SK-N-SH treated with all-trans-retinoic acid at 6 μM for 48 hours (cell line): ENCODE results near the gene USP54.
A peak's percentile ranks its signal among the peaks of the same experiment; 100 is the strongest.

Experiments used
- ATAC-seq: fragments of 200-7000 bp; cut with Tn5 transposase; 3 replicates; pipeline ENCODE4 v1.9.1; 2020; ENCODE audit warnings: mild to moderate bottlenecking, moderate library complexity
- CSDC2 ChIP-seq: fragments of 250-450 bp; sonication (Bioruptor Pico); IDR thresholded peaks from 2 replicates; pipeline ENCODE4 v1.5.0; 2020; ENCODE audit warnings: mild to moderate bottlenecking, moderate library complexity
- ESRRG ChIP-seq: fragments of 250-450 bp; sonication (Bioruptor Pico); IDR thresholded peaks from 2 replicates; pipeline ENCODE4 v1.6.1; 2021; ENCODE audit warnings: mild to moderate bottlenecking
- ISL1 ChIP-seq: fragments of 250-450 bp; sonication (Bioruptor Pico); IDR thresholded peaks from 2 replicates; pipeline ENCODE4 v2.1.2; 2022; ENCODE audit warnings: mild to moderate bottlenecking, moderate library complexity
- PPARA ChIP-seq: fragments of 250-450 bp; sonication (Bioruptor Pico); IDR thresholded peaks from 2 replicates; pipeline ENCODE4 v1.5.0; 2020; ENCODE audit warnings: mild to moderate bottlenecking, borderline replicate concordance
- RARB ChIP-seq: fragments of 250-450 bp; sonication (Bioruptor Pico); IDR thresholded peaks from 2 replicates; pipeline ENCODE4 v1.8.0; 2021; ENCODE audit warnings: mild to moderate bottlenecking, moderate library complexity
- TCF4 ChIP-seq: fragments of 250-450 bp; sonication (Bioruptor Pico); IDR thresholded peaks from 2 replicates; pipeline ENCODE4 v1.8.0; 2021; ENCODE audit warnings: mild to moderate bottlenecking, moderate library complexity, borderline replicate concordance
- TOX ChIP-seq: fragments of 250-450 bp; sonication (Bioruptor Pico); IDR thresholded peaks from 2 replicates; pipeline ENCODE4 v1.8.0; 2021; ENCODE audit warnings: mild to moderate bottlenecking, moderate library complexity, borderline replicate concordance
- TSHZ2 ChIP-seq: fragments of 250-450 bp; sonication (Bioruptor Pico); IDR thresholded peaks from 2 replicates; pipeline ENCODE4 v1.5.0; 2020; ENCODE audit warnings: mild to moderate bottlenecking, moderate library complexity
- ZC3H10 ChIP-seq: fragments of 250-450 bp; sonication (Bioruptor Pico); IDR thresholded peaks from 2 replicates; pipeline ENCODE4 v1.5.1; 2021; ENCODE audit warnings: mild to moderate bottlenecking, moderate library complexity
- ZFP30 ChIP-seq: fragments of 450-650 bp; formaldehyde crosslinking; IDR thresholded peaks from 2 replicates; pipeline ENCODE4 v1.5.0; 2022; ENCODE audit warnings: mild to moderate bottlenecking, moderate library complexity
- ZNF70 ChIP-seq: fragments of 450-650 bp; formaldehyde crosslinking; IDR thresholded peaks from 2 replicates; pipeline ENCODE4 v1.5.0; 2020; ENCODE audit warnings: mild to moderate bottlenecking, moderate library complexity
- ZNF8 ChIP-seq: fragments of 450-650 bp; formaldehyde crosslinking; IDR thresholded peaks from 2 replicates; pipeline ENCODE4 v1.5.0; 2020; ENCODE audit warnings: mild to moderate bottlenecking, moderate library complexity
- TF ChIP-seq, protein P1 (sequence below): fragments of 250-450 bp; sonication (Bioruptor Pico); IDR thresholded peaks from 2 replicates; pipeline ENCODE4 v1.5.1; 2020; ENCODE audit warnings: low read depth, mild to moderate bottlenecking, moderate library complexity
- TF ChIP-seq, protein P2 (sequence below): fragments of 250-450 bp; sonication (Bioruptor Pico); IDR thresholded peaks from 2 replicates; pipeline ENCODE4 v1.8.0; 2020; ENCODE audit warnings: mild to moderate bottlenecking, moderate library complexity, borderline replicate concordance
- TF ChIP-seq, protein P3 (sequence below): fragments of 250-450 bp; sonication (Bioruptor Pico); IDR thresholded peaks from 2 replicates; pipeline ENCODE4 v1.8.0; 2021; ENCODE audit warnings: low read depth, mild to moderate bottlenecking, moderate library complexity, borderline replicate concordance
- TF ChIP-seq, protein P4 (sequence below): fragments of 250-450 bp; sonication (Bioruptor Pico); IDR thresholded peaks from 2 replicates; pipeline ENCODE4 v1.5.1; 2021; ENCODE audit warnings: mild to moderate bottlenecking, moderate library complexity

Gene USP54

GRCh38 chr10:73590881-73591799, at the start of gene USP54:
Gene USP54 (minus strand): TSS chr10:73591342. CDS start chr10:73575658, 15,684 bp downstream.
- peak; percentile 67 for ATAC-seq
- no peak for TF ChIP-seq ZC3H10 (CRISPR knock-in tag)
- no peak for TF ChIP-seq ZFP30 (CRISPR knock-in tag)
- TF ChIP-seq ZNF70 = no peak
- no peak for TF ChIP-seq RARB (CRISPR knock-in tag)
- TF ChIP-seq, protein P1, sequence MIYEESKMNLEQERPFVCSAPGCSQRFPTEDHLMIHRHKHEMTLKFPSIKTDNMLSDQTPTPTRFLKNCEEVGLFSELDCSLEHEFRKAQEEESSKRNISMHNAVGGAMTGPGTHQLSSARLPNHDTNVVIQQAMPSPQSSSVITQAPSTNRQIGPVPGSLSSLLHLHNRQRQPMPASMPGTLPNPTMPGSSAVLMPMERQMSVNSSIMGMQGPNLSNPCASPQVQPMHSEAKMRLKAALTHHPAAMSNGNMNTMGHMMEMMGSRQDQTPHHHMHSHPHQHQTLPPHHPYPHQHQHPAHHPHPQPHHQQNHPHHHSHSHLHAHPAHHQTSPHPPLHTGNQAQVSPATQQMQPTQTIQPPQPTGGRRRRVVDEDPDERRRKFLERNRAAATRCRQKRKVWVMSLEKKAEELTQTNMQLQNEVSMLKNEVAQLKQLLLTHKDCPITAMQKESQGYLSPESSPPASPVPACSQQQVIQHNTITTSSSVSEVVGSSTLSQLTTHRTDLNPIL (CRISPR knock-in tag) = no peak
- TF ChIP-seq PPARA = no peak
- TF ChIP-seq ESRRG (CRISPR knock-in tag) = no peak
- TF ChIP-seq, protein P2, sequence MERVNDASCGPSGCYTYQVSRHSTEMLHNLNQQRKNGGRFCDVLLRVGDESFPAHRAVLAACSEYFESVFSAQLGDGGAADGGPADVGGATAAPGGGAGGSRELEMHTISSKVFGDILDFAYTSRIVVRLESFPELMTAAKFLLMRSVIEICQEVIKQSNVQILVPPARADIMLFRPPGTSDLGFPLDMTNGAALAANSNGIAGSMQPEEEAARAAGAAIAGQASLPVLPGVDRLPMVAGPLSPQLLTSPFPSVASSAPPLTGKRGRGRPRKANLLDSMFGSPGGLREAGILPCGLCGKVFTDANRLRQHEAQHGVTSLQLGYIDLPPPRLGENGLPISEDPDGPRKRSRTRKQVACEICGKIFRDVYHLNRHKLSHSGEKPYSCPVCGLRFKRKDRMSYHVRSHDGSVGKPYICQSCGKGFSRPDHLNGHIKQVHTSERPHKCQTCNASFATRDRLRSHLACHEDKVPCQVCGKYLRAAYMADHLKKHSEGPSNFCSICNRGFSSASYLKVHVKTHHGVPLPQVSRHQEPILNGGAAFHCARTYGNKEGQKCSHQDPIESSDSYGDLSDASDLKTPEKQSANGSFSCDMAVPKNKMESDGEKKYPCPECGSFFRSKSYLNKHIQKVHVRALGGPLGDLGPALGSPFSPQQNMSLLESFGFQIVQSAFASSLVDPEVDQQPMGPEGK (CRISPR knock-in tag) = no peak
- no peak for TF ChIP-seq ISL1

DNA sequence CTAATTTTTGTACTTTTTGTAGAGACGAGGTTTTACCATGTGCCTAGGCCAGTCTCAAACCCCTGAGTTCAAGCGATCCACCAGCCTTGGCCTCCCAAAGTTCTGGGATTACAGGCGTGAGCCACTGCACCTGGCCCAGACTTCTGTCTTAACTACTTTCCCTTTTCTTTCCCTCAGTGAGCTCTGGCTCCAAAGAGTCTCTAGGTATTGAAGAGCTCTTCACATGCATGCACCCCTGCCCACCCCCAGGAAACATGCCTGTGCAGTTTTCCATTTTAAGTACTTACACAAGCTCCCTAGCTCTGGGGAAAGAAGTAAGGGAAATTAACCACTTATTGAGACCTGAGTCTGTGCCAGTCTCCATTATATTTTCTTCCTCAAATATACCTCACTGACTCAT, 48.1 kb upstream of the USP54 start:
- no peak for TF ChIP-seq TSHZ2 (CRISPR knock-in tag)
- TF ChIP-seq RARB (CRISPR knock-in tag) = no peak
- TF ChIP-seq ZNF70 = no peak
- no peak for TF ChIP-seq TOX
- TF ChIP-seq, protein P3, sequence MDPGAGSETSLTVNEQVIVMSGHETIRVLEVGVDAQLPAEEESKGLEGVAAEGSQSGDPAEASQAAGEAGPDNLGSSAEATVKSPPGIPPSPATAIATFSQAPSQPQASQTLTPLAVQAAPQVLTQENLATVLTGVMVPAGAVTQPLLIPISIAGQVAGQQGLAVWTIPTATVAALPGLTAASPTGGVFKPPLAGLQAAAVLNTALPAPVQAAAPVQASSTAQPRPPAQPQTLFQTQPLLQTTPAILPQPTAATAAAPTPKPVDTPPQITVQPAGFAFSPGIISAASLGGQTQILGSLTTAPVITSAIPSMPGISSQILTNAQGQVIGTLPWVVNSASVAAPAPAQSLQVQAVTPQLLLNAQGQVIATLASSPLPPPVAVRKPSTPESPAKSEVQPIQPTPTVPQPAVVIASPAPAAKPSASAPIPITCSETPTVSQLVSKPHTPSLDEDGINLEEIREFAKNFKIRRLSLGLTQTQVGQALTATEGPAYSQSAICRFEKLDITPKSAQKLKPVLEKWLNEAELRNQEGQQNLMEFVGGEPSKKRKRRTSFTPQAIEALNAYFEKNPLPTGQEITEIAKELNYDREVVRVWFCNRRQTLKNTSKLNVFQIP (CRISPR knock-in tag) = no peak
- TF ChIP-seq, protein P1 (CRISPR knock-in tag) = no peak
- TF ChIP-seq ZC3H10 (CRISPR knock-in tag) = no peak
- no peak for TF ChIP-seq ZNF8 (CRISPR knock-in tag)
- no peak for ATAC-seq

DNA sequence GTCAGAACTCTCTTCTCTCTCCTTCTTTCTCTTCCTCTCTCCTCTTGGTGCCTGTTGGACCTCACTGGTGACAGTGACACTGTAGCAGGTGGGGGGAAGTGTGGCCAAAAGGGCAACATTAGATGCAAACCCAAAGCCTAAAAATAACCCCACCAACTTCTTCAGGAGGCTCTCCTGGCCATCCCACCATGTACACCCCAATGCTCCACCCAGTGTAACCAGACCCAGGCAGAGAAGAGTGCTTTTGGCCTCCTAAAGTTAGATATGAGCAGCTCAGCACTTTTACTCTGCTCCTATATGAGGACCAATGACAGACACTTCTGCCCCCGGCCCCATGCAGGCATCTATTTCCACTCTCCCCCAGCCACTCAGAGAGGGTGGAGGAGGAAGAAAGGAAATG, 44.6 kb upstream of the USP54 start:
- no peak for TF ChIP-seq ZNF70
- TF ChIP-seq, protein P4, sequence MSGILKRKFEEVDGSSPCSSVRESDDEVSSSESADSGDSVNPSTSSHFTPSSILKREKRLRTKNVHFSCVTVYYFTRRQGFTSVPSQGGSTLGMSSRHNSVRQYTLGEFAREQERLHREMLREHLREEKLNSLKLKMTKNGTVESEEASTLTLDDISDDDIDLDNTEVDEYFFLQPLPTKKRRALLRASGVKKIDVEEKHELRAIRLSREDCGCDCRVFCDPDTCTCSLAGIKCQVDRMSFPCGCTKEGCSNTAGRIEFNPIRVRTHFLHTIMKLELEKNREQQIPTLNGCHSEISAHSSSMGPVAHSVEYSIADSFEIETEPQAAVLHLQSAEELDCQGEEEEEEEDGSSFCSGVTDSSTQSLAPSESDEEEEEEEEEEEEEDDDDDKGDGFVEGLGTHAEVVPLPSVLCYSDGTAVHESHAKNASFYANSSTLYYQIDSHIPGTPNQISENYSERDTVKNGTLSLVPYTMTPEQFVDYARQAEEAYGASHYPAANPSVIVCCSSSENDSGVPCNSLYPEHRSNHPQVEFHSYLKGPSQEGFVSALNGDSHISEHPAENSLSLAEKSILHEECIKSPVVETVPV (CRISPR knock-in tag) = no peak
- no peak for TF ChIP-seq TCF4 (CRISPR knock-in tag)
- TF ChIP-seq CSDC2 (CRISPR knock-in tag) = no peak
- TF ChIP-seq, protein P3 (CRISPR knock-in tag) = no peak
- TF ChIP-seq, protein P1 (CRISPR knock-in tag) = no peak
- no peak for TF ChIP-seq TOX

More for the DNA sequence above, 44.6 kb upstream of the USP54 start:
- no peak for ATAC-seq
